HG03108 (cell line): ENCODE data around the gene HBD.
"Not testable (repeated sequence)": the region's sequence is repeated elsewhere in the genome, so short reads cannot be mapped to it uniquely, and the experiment has no call there.

ENCODE experiments used
- ATAC-seq: cut with Tn5 transposase; IDR thresholded peaks from one replicate; pipeline ENCODE4 v1.9.1; 2021; ENCODE audit warnings: moderate library complexity; ENCODE audit not compliant: unreplicated experiment

The HBD gene

GRCh38 chr11:5234381-5234834, at the start of gene HBD:
HBD (minus strand) TSS chr11:5234483; CDS start chr11:5234433, 50 bp downstream.
- peak; percentile 78 for ATAC-seq

GRCh38 chr11:5283882-5284281, 49.6 kb upstream of the HBD start:
- ATAC-seq, result no peak

- ATAC-seq, result no peak
Observed at GRCh38 chr11:5283086-5283485, 48.8 kb upstream of the HBD start.

- no peak for ATAC-seq
Observed at GRCh38 chr11:5282628-5283027, 48.3 kb upstream of the HBD start.

- no peak for ATAC-seq
Observed at GRCh38 chr11:5281596-5281995, 47.3 kb upstream of the HBD start.

- ATAC-seq, result peak; percentile 93
Observed at GRCh38 chr11:5280582-5281102, 46.4 kb upstream of the HBD start.

GRCh38 chr11:5279471-5280090, 45.3 kb upstream of the HBD start:
- ATAC-seq, result no peak

- ATAC-seq, result no peak
Observed at GRCh38 chr11:5277807-5278382, 43.6 kb upstream of the HBD start.

- ATAC-seq, result no peak
Observed at GRCh38 chr11:5276697-5277096, 42.4 kb upstream of the HBD start.

GRCh38 chr11:5275369-5276110, 41.3 kb upstream of the HBD start:
- ATAC-seq, result no peak

GRCh38 chr11:5274395-5274794, 40.1 kb upstream of the HBD start:
- ATAC-seq, result no peak

GRCh38 chr11:5272395-5273017, 38.2 kb upstream of the HBD start:
- no peak for ATAC-seq

- no peak for ATAC-seq
Observed at GRCh38 chr11:5269715-5270147, 35.4 kb upstream of the HBD start, which contains the start of gene HBE1. HBE1 (minus strand) TSS chr11:5269945; CDS start chr11:5269890, 55 bp downstream.

- no peak for ATAC-seq
Observed at GRCh38 chr11:5267033-5267563, 32.8 kb upstream of the HBD start.

- ATAC-seq, result no peak
Observed at GRCh38 chr11:5266609-5267008, 32.3 kb upstream of the HBD start.

- no peak for ATAC-seq
Observed at GRCh38 chr11:5265832-5266231, 31.5 kb upstream of the HBD start.

GRCh38 chr11:5258543-5259262, 24.4 kb upstream of the HBD start:
- no peak for ATAC-seq

- no peak for ATAC-seq
Observed at GRCh38 chr11:5257296-5257695, 23.0 kb upstream of the HBD start.

GRCh38 chr11:5254646-5255413, 20.5 kb upstream of the HBD start, which contains the start of gene HBG2:
HBG2 (minus strand) TSS chr11:5254781; CDS start chr11:5254728, 53 bp downstream.
- not testable (repeated sequence) for ATAC-seq
